Measurements from ENCODE around the gene FBXL15. TPM values are rescaled to one million over a fixed set of nuclear protein-coding genes. Genes with fewer than 3 reads are reported as not detected.

The FBXL15 gene
- total RNA-seq, 2 donors from 2014 or later, result 9.9 to 14.2 TPM

DNA sequence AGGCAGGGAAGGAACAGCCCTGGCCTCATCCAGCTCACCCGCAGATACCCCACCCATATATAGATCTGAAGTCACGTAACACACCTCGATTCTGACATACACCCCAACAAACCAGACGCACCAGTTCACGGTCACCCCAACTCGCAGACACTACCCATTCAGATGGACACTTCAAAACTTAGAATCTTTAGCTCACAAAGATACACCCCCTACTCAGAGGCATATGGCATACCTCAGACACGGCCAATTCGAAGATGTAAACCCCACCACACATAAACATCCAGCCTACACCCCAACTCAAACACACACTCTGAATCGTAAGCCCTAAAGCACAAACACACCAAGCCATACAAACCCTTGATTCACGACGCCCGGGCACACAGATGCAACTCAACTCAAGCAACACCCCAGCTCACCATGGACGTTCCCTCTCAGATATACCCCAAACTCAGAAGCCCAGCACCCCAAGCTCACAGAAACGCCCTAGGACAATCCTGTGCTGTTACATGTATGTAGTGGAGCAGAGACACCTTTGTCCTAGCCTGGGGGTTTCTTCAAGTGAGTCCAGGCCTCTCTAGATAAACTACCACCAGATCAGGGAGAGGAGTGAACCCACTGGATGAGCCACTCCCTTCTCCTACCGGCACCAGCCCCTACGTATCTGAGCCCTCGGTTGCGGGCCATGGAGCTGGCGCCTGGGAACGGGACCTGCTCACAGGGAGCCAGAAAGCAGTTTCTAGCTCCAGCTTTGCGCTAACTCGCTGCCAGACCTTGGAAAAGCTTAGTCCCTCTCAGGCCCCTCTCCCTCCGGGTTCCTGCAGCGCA is 10.8 kb upstream of the FBXL15 start:
- H3K27me3 Mint-ChIP-seq, result peaks cover 42% of the 10 kb centered on the region
- no peaks in the 10 kb centered on the region for H3K9me3 ChIP-seq (ENCODE audit: control insufficient read depth, low read length, poor library complexity, severe bottlenecking)
- peaks cover 32% of the 10 kb centered on the region for H3K4me1 Mint-ChIP-seq
- H3K4me3 Mint-ChIP-seq, result peak overlapping the region; percentile 90
- peaks cover 8% of the 10 kb centered on the region for H3K36me3 Mint-ChIP-seq (ENCODE audit: low read depth)
- H3K27ac Mint-ChIP-seq, result peak overlapping the region; percentile 79
- ATAC-seq (no peak), DNase-seq (no peak)

- ATAC-seq, result peak; percentile 5
- Mint-ChIP-seq H3K36me3 (ENCODE audit: low read depth) (peaks cover 8% of the 10 kb centered on the region), H3K27ac (peak overlapping the region; percentile 79)
Measured at GRCh38 chr10:102410429-102411073, 10.1 kb upstream of the FBXL15 start.

DNA sequence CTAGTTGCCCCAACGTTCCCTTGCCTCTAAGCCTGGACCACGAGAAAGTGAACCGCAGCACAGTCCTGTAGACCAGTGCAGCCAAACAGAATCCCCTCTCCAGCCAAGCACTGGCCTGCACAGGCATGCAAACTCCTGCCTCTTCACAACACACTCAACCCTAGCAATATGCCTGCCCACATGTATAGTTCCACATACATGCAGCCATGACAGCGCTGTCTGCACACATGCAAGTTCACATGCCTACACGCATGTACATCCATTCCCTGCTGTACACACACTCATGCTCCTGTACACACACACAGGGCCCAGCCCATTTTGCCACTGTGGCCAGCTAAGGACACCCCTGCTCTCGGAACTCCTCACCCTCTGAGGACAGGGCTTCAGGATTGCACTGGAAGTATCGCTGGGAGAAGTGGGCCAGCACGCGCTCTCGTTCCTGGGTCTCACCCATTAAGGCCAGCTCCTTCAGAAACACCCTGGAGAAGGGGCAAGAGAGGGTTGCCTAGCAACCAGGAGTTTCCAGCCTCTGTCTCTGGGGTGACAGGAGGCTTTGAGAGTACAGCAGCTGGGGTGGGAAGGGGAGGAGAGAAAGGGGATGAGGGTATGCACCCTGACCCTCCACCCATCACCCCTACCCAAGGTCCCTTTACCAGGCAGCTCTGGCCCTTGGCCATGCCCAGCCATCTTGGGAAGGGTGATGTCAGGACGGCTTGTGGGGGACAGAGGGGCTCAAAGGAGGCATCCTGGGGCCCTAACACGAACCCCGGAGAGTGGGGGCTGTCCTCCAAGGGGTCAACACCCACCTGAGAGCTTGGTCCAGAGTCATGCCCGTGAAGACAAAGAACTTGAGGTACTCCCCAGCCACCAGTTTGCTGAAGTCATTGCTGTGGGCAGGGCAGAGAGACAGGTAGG is 9.0 kb upstream of the FBXL15 start:
- H3K4me1 Mint-ChIP-seq, result peaks cover 26% of the 10 kb centered on the region

More at GRCh38 chr10:102410429-102411073, 10.1 kb upstream of the FBXL15 start:
- H3K4me3 Mint-ChIP-seq, result peak overlapping the region; percentile 90
- DNase-seq, result peak in 1 of 3 donors; percentile 28
- H3K9me3 ChIP-seq (ENCODE audit: control insufficient read depth, low read length, poor library complexity, severe bottlenecking), result no peaks in the 10 kb centered on the region
- peaks cover 43% of the 10 kb centered on the region for H3K27me3 Mint-ChIP-seq
- H3K4me1 Mint-ChIP-seq, result peaks cover 31% of the 10 kb centered on the region

GRCh38 chr10:102412293-102412692 is 8.3 kb upstream of the FBXL15 start:
- no peaks in the 10 kb centered on the region for H3K9me3 ChIP-seq (ENCODE audit: control insufficient read depth, low read length, poor library complexity, severe bottlenecking)
- H3K27me3 Mint-ChIP-seq, result peaks cover 58% of the 10 kb centered on the region
- peaks cover 26% of the 10 kb centered on the region for H3K4me1 Mint-ChIP-seq
- DNase-seq, result no peak
- H3K27ac Mint-ChIP-seq, result no peak overlapping the region
- H3K4me3 Mint-ChIP-seq, result peak overlapping the region; percentile 39
- no peak for ATAC-seq
- H3K36me3 Mint-ChIP-seq (ENCODE audit: low read depth), result peaks cover 11% of the 10 kb centered on the region

More for the DNA sequence above, 9.0 kb upstream of the FBXL15 start:
- peaks cover 53% of the 10 kb centered on the region for H3K27me3 Mint-ChIP-seq
- peaks cover 11% of the 10 kb centered on the region for H3K36me3 Mint-ChIP-seq (ENCODE audit: low read depth)
- ATAC-seq (no peak), DNase-seq (no peak)
- peak overlapping the region; percentile 83 for H3K4me3 Mint-ChIP-seq
- no peak overlapping the region for H3K27ac Mint-ChIP-seq
- H3K9me3 ChIP-seq (ENCODE audit: control insufficient read depth, low read length, poor library complexity, severe bottlenecking), result no peaks in the 10 kb centered on the region

DNA sequence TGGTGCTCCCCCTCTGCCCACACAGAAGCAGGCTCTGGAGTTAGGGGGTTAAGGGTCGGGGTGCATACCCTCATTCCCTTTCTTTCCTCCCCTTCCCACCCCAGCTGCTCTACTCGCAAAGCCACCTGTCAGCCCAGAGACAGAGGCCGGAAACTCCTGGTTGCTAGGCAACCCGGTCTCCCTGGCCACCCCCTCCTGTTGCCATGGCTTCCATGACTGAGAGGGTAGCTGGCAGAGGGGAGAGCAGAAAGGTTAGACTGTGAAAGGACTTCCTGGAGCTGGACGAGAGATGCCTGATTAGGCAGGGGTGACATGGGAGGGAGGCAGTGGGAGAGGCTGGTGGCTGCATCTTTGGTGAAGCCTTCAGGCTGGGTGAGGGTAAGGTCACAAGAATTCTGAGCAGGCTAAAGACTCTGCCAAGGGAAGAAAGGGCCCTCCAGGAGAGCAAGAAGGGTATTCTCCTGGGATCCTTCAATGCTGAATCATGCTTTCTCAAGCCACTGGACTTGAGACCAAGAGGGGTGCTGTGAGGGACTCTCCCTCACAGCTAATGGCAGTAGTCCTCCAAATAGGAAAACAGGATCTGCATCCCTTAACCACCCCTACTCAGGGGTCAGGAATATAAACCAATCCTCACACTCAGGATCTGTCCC is 7.5 kb upstream of the FBXL15 start:
- no peaks in the 10 kb centered on the region for H3K9me3 ChIP-seq (ENCODE audit: control insufficient read depth, low read length, poor library complexity, severe bottlenecking)
- Mint-ChIP-seq H3K27me3 (peaks cover 59% of the 10 kb centered on the region), H3K27ac (no peak overlapping the region), H3K36me3 (ENCODE audit: low read depth) (peaks cover 11% of the 10 kb centered on the region), H3K4me1 (peaks cover 25% of the 10 kb centered on the region), H3K4me3 (no peak overlapping the region)
- no peak for DNase-seq
- no peak for ATAC-seq

- no peak for DNase-seq
- Mint-ChIP-seq H3K27ac (peak overlapping the region; percentile 51), H3K36me3 (ENCODE audit: low read depth) (peaks cover 11% of the 10 kb centered on the region), H3K4me1 (peaks cover 24% of the 10 kb centered on the region), H3K27me3 (peaks cover 56% of the 10 kb centered on the region), H3K4me3 (no peak overlapping the region)
- no peak for ATAC-seq
- H3K9me3 ChIP-seq (ENCODE audit: control insufficient read depth, low read length, poor library complexity, severe bottlenecking), result no peaks in the 10 kb centered on the region
Measured at GRCh38 chr10:102413806-102414561, 6.7 kb upstream of the FBXL15 start.

GRCh38 chr10:102414749-102415148 is 5.9 kb upstream of the FBXL15 start:
- H3K9me3 ChIP-seq (ENCODE audit: control insufficient read depth, low read length, poor library complexity, severe bottlenecking), result no peaks in the 10 kb centered on the region
- Mint-ChIP-seq H3K36me3 (ENCODE audit: low read depth) (peaks cover 8% of the 10 kb centered on the region), H3K4me3 (no peak overlapping the region), H3K4me1 (peaks cover 22% of the 10 kb centered on the region), H3K27me3 (peaks cover 52% of the 10 kb centered on the region), H3K27ac (no peak overlapping the region)
- DNase-seq (no peak), ATAC-seq (no peak)

GRCh38 chr10:102416283-102416682 is 4.4 kb upstream of the FBXL15 start:
- Mint-ChIP-seq H3K27ac (no peak overlapping the region), H3K36me3 (ENCODE audit: low read depth) (peaks cover 6% of the 10 kb centered on the region), H3K4me1 (peaks cover 20% of the 10 kb centered on the region), H3K4me3 (no peak overlapping the region), H3K27me3 (peaks cover 43% of the 10 kb centered on the region)
- no peak for DNase-seq
- no peak for ATAC-seq
- no peaks in the 10 kb centered on the region for H3K9me3 ChIP-seq (ENCODE audit: control insufficient read depth, low read length, poor library complexity, severe bottlenecking)

GRCh38 chr10:102416695-102417094 is 3.9 kb upstream of the FBXL15 start:
- Mint-ChIP-seq H3K4me1 (peaks cover 18% of the 10 kb centered on the region), H3K27me3 (peaks cover 39% of the 10 kb centered on the region), H3K4me3 (no peak overlapping the region), H3K27ac (no peak overlapping the region), H3K36me3 (ENCODE audit: low read depth) (peaks cover 5% of the 10 kb centered on the region)
- DNase-seq, result no peak
- H3K9me3 ChIP-seq (ENCODE audit: control insufficient read depth, low read length, poor library complexity, severe bottlenecking), result no peaks in the 10 kb centered on the region
- ATAC-seq, result no peak

DNA sequence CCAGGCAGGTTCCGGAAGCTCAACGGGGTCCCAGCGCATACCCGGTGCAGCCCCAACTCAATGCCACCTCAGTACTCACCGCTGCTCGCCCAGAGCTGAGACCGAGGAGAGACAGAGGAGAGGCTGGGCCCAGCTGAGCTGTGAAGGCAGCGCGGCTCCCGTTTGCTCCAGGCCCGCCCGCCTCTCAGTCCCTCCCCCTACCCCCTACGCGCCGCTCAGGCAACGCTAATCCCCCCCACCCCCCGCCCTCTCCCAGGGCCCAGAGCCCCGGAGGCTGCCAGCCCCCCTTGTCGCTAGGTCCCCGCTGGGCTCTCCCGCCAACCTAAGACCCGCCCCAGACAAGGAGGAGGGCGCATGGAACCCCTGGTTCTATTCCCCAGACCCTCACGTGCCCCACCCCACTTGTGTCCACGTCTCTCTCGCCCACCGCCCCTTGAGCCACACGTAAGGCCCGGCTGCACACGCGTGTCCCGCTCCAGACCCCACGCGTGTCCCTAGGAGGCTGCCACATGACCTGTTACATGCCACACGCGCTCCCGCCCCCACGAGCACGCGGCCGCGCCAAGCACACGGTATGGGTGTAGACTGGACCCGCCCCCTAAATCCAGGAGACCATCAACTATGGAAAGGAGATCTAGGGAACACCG is 1.9 kb upstream of the FBXL15 start, which contains the start of gene PSD:
TSS of gene PSD (minus strand) at position 164 of the 647 bp plus-strand sequence. CDS start 1,747 bp downstream, outside the sequence.
- peaks cover 5% of the 10 kb centered on the region for H3K36me3 Mint-ChIP-seq (ENCODE audit: low read depth)
- H3K9me3 ChIP-seq (ENCODE audit: control insufficient read depth, low read length, poor library complexity, severe bottlenecking), result no peaks in the 10 kb centered on the region
- no peak for ATAC-seq
- peak within 1 kb of the TSS; percentile 98 for H3K4me3 Mint-ChIP-seq
- H3K27ac Mint-ChIP-seq, result peak within 1 kb of the TSS; percentile 37
- peaks cover 20% of the 10 kb centered on the region for H3K4me1 Mint-ChIP-seq
- peaks cover 35% of the 10 kb centered on the region for H3K27me3 Mint-ChIP-seq
- DNase-seq, result no peak

DNA sequence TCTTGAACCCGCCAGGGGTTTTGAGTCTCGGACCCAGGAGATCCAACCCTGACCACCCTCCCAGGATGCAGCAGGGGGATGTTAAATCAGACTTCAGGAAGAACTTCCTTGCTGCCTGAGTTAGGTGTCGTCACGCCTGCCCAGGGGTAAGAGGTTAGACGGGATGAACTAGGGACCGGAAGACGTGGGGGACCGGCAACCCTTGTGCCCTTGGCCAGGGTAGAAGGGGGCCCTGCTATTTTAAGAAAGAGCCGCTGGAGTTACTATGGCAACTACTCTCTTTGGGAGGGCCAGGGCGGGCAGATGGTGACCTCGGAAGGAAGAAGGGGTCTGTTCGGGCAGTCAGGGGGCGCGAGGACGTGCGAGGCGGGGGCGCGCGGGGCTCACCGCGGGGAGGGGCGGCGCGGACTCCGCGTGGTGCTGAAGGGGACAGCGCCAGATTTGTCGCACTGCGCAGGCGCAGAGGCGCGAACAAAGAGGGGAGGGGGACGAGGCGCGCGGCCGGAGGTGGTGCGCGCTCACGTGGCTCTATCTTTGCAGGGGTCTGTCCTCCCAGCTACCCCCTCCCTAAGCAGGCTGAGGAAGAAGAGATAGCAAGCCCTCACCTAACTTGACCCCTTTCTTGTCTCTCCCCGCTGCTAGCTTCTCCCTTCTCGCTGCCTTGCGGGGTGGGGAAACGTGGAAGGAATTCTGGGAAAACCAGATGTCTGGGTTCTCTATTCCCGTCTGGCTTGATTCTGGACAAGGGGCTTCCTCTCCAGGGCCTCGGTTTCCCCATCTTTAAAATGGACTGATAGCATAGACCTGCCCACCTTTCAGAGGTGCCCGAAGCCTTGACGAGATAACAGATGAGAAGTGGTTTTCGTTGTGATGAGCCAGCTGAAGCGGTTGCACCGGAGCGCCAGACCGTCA is 1.1 kb upstream of the FBXL15 start:
- Mint-ChIP-seq H3K27ac (peak overlapping the region; percentile 37), H3K27me3 (peaks cover 30% of the 10 kb centered on the region), H3K4me1 (peaks cover 20% of the 10 kb centered on the region), H3K4me3 (peak overlapping the region; percentile 98), H3K36me3 (ENCODE audit: low read depth) (peaks cover 5% of the 10 kb centered on the region)
- no peaks in the 10 kb centered on the region for H3K9me3 ChIP-seq (ENCODE audit: control insufficient read depth, low read length, poor library complexity, severe bottlenecking)
- ATAC-seq, result no peak
- DNase-seq, result peak; percentile 62 to 68 (median 63)

Data from T-helper 17 cell (primary cell).